Thyroid gland (tissue), 4 donors: ENCODE measurements around the gene C2CD3.

Source experiments
- CTCF ChIP-seq, 6 experiments: fragments of 200-600 bp in 3 of 6; fragments of 450-650 bp in 3 of 6; sonication (generic) in 3 of 6; IDR thresholded peaks; one replicate each; pipeline ENCODE4 v1.5.1; 2016 to 2019; ENCODE audit warnings: antibody characterized with exemption in 6 of 6, mild to moderate bottlenecking in 2 of 6, inconsistent platforms in 1 of 6, moderate library complexity in 1 of 6
- POLR2A ChIP-seq, 2 donors: fragments of 450-650 bp; IDR thresholded peaks; one replicate each; pipeline ENCODE4 v1.6.1; 2017; ENCODE audit warnings: antibody characterized with exemption in 2 of 2, mild to moderate bottlenecking in 2 of 2, moderate library complexity in 1 of 2

GRCh38 chr11:74220376-74220775 lies 49.6 kb upstream of the C2CD3 start:
- TF ChIP-seq CTCF (IDR thresholded peaks at IDR 0.05) (no peak), POLR2A (IDR thresholded peaks at IDR 0.05) (no peak)
